Neural crest cell (in vitro differentiated cells): ENCODE results near the gene TTC34. TPM values are rescaled to one million over a fixed set of nuclear protein-coding genes. Genes with fewer than 3 reads are reported as not detected.

Experiments
- DNase-seq: peaks from one replicate; pipeline ENCODE4 v3.0.0; 2021; ENCODE audit warnings: low read depth, mixed read lengths, low spot score
- H3K27ac Mint-ChIP-seq: one replicate; pipeline ENCODE4 v1.8.0; 2021; ENCODE audit warnings: mild to moderate bottlenecking, mixed read lengths; ENCODE audit not compliant: unreplicated experiment
- H3K27me3 Mint-ChIP-seq: 2 replicates; pipeline ENCODE4 v1.8.0; 2021; ENCODE audit warnings: low read depth, mild to moderate bottlenecking, mixed read lengths
- H3K36me3 Mint-ChIP-seq: 2 replicates; pipeline ENCODE4 v1.8.0; 2021; ENCODE audit warnings: low read depth, mild to moderate bottlenecking, mixed read lengths
- H3K4me1 Mint-ChIP-seq: 2 replicates; pipeline ENCODE4 v1.8.0; 2021; ENCODE audit warnings: mixed read lengths
- H3K4me3 Mint-ChIP-seq: one replicate; pipeline ENCODE4 v1.8.0; 2021; ENCODE audit warnings: mild to moderate bottlenecking, mixed read lengths
- H3K9me3 Mint-ChIP-seq: 2 replicates; pipeline ENCODE4 v1.8.0; 2021; ENCODE audit warnings: mixed read lengths
- total RNA-seq: library from RNA; stranded (reverse); gene quantifications from 2 replicates; pipeline ENCODE4 v1.2.1, GENCODE V29; 2021
- TF ChIP-seq, protein P1 (sequence below): fragments of 200-600 bp; sonication (generic); conservative IDR thresholded peaks from 2 replicates; pipeline ENCODE4 v1.5.0; 2021; ENCODE audit warnings: antibody characterized with exemption, mild to moderate bottlenecking

Gene TTC34
- total RNA-seq, 1 donor from 2014 or later = 2.7 TPM

DNA sequence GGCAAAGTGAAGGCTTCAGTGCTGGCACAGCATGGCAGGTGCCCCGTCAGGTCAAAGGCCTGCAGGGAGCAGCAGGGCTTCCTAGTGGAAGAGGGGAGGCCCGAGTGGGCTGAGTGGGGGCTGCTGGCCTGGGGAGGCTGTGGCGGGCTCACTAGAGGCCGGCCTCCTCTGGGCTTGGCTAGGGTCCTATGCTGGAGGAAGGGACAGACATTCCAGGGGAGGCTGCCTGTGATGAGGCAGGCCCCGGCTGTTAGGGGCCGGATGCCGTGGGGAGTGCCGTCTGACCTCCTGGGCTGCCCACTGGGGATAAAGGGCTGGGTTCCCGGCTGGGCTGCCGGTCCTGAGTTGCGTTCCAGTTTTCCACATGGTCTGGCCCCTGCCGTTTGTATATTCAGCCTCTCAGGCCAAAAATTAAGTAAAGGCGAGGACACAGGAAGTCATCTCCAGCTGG lies 193.8 kb downstream of the TTC34 start:
- Mint-ChIP-seq H3K36me3 (no peaks in the 10 kb centered on the region), H3K27me3 (peaks cover 4% of the 10 kb centered on the region), H3K27ac (no peak overlapping the region), H3K4me3 (no peak overlapping the region), H3K9me3 (no peaks in the 10 kb centered on the region), H3K4me1 (no peaks in the 10 kb centered on the region)
- no peak for DNase-seq
- TF ChIP-seq, protein P1, sequence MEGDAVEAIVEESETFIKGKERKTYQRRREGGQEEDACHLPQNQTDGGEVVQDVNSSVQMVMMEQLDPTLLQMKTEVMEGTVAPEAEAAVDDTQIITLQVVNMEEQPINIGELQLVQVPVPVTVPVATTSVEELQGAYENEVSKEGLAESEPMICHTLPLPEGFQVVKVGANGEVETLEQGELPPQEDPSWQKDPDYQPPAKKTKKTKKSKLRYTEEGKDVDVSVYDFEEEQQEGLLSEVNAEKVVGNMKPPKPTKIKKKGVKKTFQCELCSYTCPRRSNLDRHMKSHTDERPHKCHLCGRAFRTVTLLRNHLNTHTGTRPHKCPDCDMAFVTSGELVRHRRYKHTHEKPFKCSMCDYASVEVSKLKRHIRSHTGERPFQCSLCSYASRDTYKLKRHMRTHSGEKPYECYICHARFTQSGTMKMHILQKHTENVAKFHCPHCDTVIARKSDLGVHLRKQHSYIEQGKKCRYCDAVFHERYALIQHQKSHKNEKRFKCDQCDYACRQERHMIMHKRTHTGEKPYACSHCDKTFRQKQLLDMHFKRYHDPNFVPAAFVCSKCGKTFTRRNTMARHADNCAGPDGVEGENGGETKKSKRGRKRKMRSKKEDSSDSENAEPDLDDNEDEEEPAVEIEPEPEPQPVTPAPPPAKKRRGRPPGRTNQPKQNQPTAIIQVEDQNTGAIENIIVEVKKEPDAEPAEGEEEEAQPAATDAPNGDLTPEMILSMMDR = no peak

DNA sequence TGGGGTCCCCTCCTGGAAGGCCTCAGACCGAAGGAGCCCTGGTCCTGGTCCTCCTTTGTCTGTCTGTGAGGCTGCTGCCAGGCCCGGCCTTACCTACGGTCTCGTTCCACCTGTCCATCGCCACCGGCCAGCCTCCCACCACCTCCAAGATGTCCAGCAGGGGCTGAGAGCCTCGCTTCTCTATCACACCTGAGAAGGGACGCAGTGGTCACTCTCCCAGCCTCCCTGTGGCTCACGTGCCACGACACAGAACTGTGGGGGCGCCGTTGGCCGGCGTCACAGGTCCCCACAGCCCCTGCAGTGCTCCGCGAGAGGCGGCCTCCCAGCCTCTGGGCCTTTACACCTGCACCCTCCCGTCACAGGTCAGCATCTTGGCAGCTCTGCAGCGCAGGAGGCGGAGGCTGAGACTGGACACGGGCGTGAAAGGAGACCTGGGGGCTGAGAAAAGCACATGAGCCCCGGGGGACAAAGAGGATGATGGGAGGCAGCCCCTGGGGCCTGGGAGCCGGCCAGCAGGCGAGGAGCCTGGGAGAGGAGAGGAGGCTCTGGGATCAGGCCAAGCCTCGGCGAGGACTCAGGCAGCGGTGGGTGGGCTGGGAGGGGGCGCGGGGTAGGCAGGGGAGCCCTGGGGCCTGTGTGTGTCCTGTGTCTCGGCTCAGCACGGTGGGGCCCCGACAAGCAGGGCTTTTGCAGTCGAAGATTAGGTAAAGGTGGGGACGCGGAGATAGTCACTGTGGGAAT lies 194.4 kb downstream of the TTC34 start:
- TF ChIP-seq, protein P1 = no peak
- Mint-ChIP-seq H3K4me3 (no peak overlapping the region), H3K36me3 (no peaks in the 10 kb centered on the region)

DNA sequence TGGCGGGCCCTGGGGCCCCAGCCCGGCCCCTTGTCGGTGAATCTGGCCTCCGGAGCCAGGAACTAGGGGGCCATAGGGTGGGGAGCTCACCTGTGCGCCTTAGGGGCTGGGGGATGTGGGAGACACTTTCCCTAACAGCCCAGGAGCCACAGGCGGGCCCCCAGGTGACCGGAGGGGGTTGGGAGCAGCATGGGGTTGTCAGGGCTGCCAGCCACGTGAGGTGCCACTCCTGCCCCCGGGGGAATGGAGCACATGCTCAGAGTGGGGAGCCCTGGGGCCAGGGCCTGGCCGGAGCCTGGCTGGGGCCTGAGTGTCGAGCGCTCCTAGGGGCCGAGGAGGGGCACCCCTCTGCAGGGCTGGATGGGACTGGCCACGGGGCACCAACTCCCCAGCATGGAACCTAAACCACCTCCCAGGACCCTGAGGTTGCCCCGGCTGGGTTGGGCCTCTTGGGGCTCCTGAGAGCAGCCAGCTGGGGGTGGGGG lies 195.1 kb downstream of the TTC34 start:
- Mint-ChIP-seq H3K4me1 (no peaks in the 10 kb centered on the region), H3K36me3 (no peaks in the 10 kb centered on the region), H3K27ac (no peak overlapping the region), H3K4me3 (no peak overlapping the region), H3K27me3 (peaks cover 8% of the 10 kb centered on the region), H3K9me3 (no peaks in the 10 kb centered on the region)
- TF ChIP-seq, protein P1 = no peak
- no peak for DNase-seq

More for the DNA sequence above, 194.4 kb downstream of the TTC34 start:
- H3K4me1 Mint-ChIP-seq = no peaks in the 10 kb centered on the region
- no peaks in the 10 kb centered on the region for H3K9me3 Mint-ChIP-seq
- peaks cover 8% of the 10 kb centered on the region for H3K27me3 Mint-ChIP-seq
- no peak overlapping the region for H3K27ac Mint-ChIP-seq
- no peak for DNase-seq

DNA sequence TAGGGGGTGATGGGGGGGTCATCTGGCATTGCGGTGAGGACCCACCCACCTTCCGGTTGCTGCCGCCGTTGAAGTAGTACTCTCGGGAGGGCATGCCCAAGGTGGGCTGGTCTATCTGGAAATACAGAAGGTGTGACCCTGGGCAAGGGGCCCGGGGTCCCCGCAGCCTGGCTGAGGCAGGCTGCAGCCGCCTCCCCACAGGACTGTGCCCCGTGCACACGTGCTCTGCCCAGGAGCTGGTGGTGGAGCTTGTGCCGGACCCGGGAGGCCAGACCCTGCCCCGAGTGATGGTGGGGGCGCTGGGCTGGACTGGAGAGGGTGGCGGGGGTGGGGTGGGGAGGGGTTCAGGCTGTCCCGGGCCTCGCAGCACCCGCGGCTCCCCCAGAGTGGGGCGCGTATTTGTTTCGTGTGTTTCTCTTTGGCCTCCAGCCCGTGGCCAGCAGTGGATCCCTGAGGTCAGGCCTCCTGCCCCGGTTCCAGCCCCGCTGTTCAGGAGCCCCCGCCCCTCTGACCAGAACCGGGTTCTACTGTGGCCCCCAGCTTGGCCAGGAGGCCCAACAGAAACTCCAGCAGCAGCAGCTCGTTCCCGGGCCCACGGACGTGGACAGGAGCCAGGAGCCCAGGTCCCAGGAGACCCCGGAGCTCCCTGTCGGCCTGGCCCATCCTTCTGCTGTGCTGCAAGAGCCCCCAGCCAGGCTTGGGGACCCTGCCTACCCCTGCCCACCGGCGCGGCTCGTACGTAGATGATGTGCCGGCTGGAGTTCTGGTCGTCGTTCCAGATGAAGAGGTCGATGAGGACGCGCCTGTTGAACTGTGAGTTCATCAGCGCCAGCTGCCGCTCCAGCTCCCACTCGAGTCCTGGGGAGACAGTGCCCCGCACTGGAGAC lies 195.7 kb downstream of the TTC34 start:
- Mint-ChIP-seq H3K9me3 (no peaks in the 10 kb centered on the region), H3K36me3 (no peaks in the 10 kb centered on the region), H3K4me3 (no peak overlapping the region), H3K4me1 (no peaks in the 10 kb centered on the region), H3K27ac (no peak overlapping the region), H3K27me3 (peaks cover 12% of the 10 kb centered on the region)
- TF ChIP-seq, protein P1 = no peak
- no peak for DNase-seq

DNA sequence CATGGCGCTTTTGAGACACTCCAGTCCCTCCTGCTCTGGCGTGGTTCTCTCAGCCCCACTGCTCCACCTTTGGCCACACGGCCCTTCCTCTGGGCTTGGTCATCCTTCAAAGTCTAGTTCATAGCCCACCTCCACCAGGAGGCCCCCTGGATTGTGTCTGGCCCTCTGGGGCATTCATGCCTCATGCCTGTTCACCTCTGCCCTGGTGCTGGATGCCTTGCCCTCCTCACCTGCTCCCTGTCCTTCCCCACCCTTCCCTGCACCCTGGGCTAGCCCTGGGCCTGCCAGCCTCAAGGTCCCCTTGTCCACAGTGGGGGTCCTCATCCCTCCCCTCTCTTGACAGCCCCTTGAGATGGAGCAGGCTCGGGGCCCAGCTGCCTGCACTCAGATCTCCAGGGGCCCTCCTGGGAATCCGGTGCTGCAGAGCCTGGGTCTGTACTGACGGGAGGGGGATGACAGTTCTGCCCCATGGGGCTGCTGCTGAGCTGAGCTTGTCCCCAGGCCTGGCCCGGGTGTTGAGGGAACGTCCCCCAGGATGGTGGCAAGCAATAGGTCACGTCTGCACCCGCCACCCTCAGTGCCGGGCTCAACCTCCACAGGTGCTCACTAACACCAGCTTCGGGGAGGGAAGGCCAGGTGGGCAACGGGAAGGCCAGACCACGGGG lies 196.5 kb downstream of the TTC34 start:
- DNase-seq = no peak

More for the DNA sequence above, 196.5 kb downstream of the TTC34 start:
- Mint-ChIP-seq H3K9me3 (no peaks in the 10 kb centered on the region), H3K4me1 (no peaks in the 10 kb centered on the region), H3K36me3 (no peaks in the 10 kb centered on the region), H3K27me3 (peaks cover 12% of the 10 kb centered on the region), H3K27ac (no peak overlapping the region), H3K4me3 (no peak overlapping the region)
- TF ChIP-seq, protein P1 = no peak
